H9 (cell line): ENCODE data around the gene HMBS. TPM values are rescaled to one million over a fixed set of nuclear protein-coding genes. Genes with fewer than 3 reads are reported as not detected.

Experiments used
- DNase-seq: peaks from one replicate; pipeline ENCODE4 v3.0.0-alpha.2; 2017
- H2AFZ ChIP-seq: one replicate; pipeline ENCODE4 v1.6.1; 2013; ENCODE audit warnings: mild to moderate bottlenecking, low read length, control low read depth, moderate library complexity
- H2AK5ac ChIP-seq: 2 replicates; pipeline ENCODE4 v1.6.1; 2013; ENCODE audit warnings: low read length, control low read depth, mixed read lengths; ENCODE audit not compliant: insufficient read length
- H2BK120ac ChIP-seq: one replicate; pipeline ENCODE4 v1.6.1; 2013; ENCODE audit warnings: low read depth, mild to moderate bottlenecking, low read length, control low read depth, inconsistent platforms; ENCODE audit not compliant: poor library complexity, severe bottlenecking
- H2BK12ac ChIP-seq: 2 replicates; pipeline ENCODE4 v1.6.1; 2013; ENCODE audit warnings: low read length, control low read depth, mixed read lengths, low read depth; ENCODE audit not compliant: insufficient read length
- H2BK15ac ChIP-seq: 2 replicates; pipeline ENCODE4 v1.6.1; 2013; ENCODE audit warnings: low read depth, low read length, control low read depth
- H2BK20ac ChIP-seq: one replicate; pipeline ENCODE4 v1.6.1; 2013; ENCODE audit warnings: low read depth, mild to moderate bottlenecking, low read length, control low read depth, inconsistent platforms; ENCODE audit not compliant: poor library complexity, severe bottlenecking
- H2BK5ac ChIP-seq: 2 replicates; pipeline ENCODE4 v1.6.1; 2013; ENCODE audit warnings: low read length, control low read depth, mixed read lengths; ENCODE audit not compliant: insufficient read length
- H3K14ac ChIP-seq: 2 replicates; pipeline ENCODE4 v1.6.1; 2013; ENCODE audit warnings: low read length, control low read depth; ENCODE audit not compliant: insufficient read depth
- H3K18ac ChIP-seq: 2 replicates; pipeline ENCODE4 v1.6.1; 2013; ENCODE audit warnings: low read depth, mild to moderate bottlenecking, mixed read lengths, low read length, control low read depth; ENCODE audit not compliant: insufficient read length
- H3K23ac ChIP-seq: 2 replicates; pipeline ENCODE4 v1.6.1; 2013; ENCODE audit warnings: low read length, control low read depth, mixed read lengths, low read depth; ENCODE audit not compliant: insufficient read length
- H3K23me2 ChIP-seq: 2 replicates; pipeline ENCODE4 v1.6.1; 2013; ENCODE audit warnings: low read depth, mild to moderate bottlenecking, mixed read lengths, low read length, control low read depth; ENCODE audit not compliant: insufficient read length, poor library complexity, severe bottlenecking
- H3K27ac ChIP-seq: 2 replicates; pipeline ENCODE4 v1.5.1; 2013; ENCODE audit warnings: low read length, control low read depth, mixed read lengths, low read depth; ENCODE audit not compliant: insufficient read length
- H3K27me3 ChIP-seq: 2 replicates; pipeline ENCODE4 v1.6.1; 2013; ENCODE audit warnings: low read length, control low read depth, inconsistent platforms; ENCODE audit not compliant: insufficient read depth
- H3K4ac ChIP-seq: 2 replicates; pipeline ENCODE4 v1.6.1; 2013; ENCODE audit warnings: low read depth, mild to moderate bottlenecking, control low read depth, inconsistent platforms, low read length, moderate library complexity
- H3K4me1 ChIP-seq: 2 replicates; pipeline ENCODE4 v1.6.1; 2013; ENCODE audit warnings: low read length, control low read depth, inconsistent platforms; ENCODE audit not compliant: insufficient read depth
- H3K4me2 ChIP-seq: 2 replicates; pipeline ENCODE4 v1.6.1; 2013; ENCODE audit warnings: low read length, control low read depth, mixed read lengths; ENCODE audit not compliant: insufficient read length, insufficient read depth
- H3K56ac ChIP-seq: 2 replicates; pipeline ENCODE4 v1.6.1; 2013; ENCODE audit warnings: low read depth, mild to moderate bottlenecking, mixed read lengths, low read length, control low read depth; ENCODE audit not compliant: insufficient read length
- H3K79me1 ChIP-seq: 2 replicates; pipeline ENCODE4 v1.6.1; 2013; ENCODE audit warnings: low read depth, mild to moderate bottlenecking, moderate library complexity, low read length, control low read depth, inconsistent platforms; ENCODE audit not compliant: insufficient read depth, poor library complexity, severe bottlenecking
- H3K79me2 ChIP-seq: 2 replicates; pipeline ENCODE4 v1.6.1; 2013; ENCODE audit warnings: low read length, control low read depth, inconsistent platforms; ENCODE audit not compliant: insufficient read depth
- H3K9ac ChIP-seq: 2 replicates; pipeline ENCODE4 v1.6.1; 2013; ENCODE audit warnings: low read length, control low read depth, mixed read lengths; ENCODE audit not compliant: insufficient read length; ENCODE audit errors: extremely low read depth
- H3K9me3 ChIP-seq: one replicate; pipeline ENCODE4 v1.6.1; 2013; ENCODE audit warnings: low read depth, low read length, inconsistent platforms; ENCODE audit not compliant: control insufficient read depth
- H3T11ph ChIP-seq: one replicate; pipeline ENCODE4 v1.6.1; 2013; ENCODE audit warnings: mild to moderate bottlenecking, low read length, control low read depth, inconsistent platforms
- H4K20me1 ChIP-seq: one replicate; pipeline ENCODE4 v1.6.1; 2013; ENCODE audit not compliant: control insufficient read depth, insufficient read length, insufficient read depth
- H4K5ac ChIP-seq: 2 replicates; pipeline ENCODE4 v1.6.1; 2013; ENCODE audit warnings: low read depth, mild to moderate bottlenecking, mixed read lengths, low read length, control low read depth; ENCODE audit not compliant: insufficient read length
- H4K8ac ChIP-seq: replicated peaks from 2 replicates; pipeline ENCODE4 v1.6.1; 2013; ENCODE audit warnings: low read length, control low read depth, mixed read lengths, low read depth; ENCODE audit not compliant: insufficient read length
- H4K91ac ChIP-seq: 2 replicates; pipeline ENCODE4 v1.6.1; 2013; ENCODE audit warnings: low read depth, mild to moderate bottlenecking, moderate library complexity, mixed read lengths, low read length, control low read depth; ENCODE audit not compliant: insufficient read length
- H3K27ac Mint-ChIP-seq, 3 experiments: 2 replicates in 2 of 3; 3 replicates in 1 of 3; pipeline ENCODE4 v1.8.0; 2020 to 2021; ENCODE audit warnings: mixed read lengths in 3 of 3, mild to moderate bottlenecking in 1 of 3, moderate library complexity in 1 of 3
- H3K27me3 Mint-ChIP-seq: 2 replicates; pipeline ENCODE4 v1.8.0; 2021; ENCODE audit warnings: low read depth, mild to moderate bottlenecking, moderate library complexity, mixed read lengths
- H3K36me3 Mint-ChIP-seq, 3 experiments: 2 replicates in 2 of 3; 3 replicates in 1 of 3; pipeline ENCODE4 v1.8.0; 2020 to 2021; ENCODE audit warnings: low read depth in 3 of 3, mixed read lengths in 3 of 3; ENCODE audit not compliant: insufficient read depth in 1 of 3
- H3K4me1 Mint-ChIP-seq, 2 experiments: 2 replicates each; pipeline ENCODE4 v1.8.0; 2020; ENCODE audit warnings: mixed read lengths in 2 of 2
- H3K4me3 Mint-ChIP-seq, 2 experiments: 2 replicates in 1 of 2; 3 replicates in 1 of 2; pipeline ENCODE4 v1.8.0; 2020 to 2021; ENCODE audit warnings: mild to moderate bottlenecking in 2 of 2, mixed read lengths in 2 of 2, moderate library complexity in 1 of 2
- H3K9me3 Mint-ChIP-seq, 2 experiments: 2 replicates in 1 of 2; 3 replicates in 1 of 2; pipeline ENCODE4 v1.8.0; 2020; ENCODE audit warnings: mild to moderate bottlenecking in 2 of 2, mixed read lengths in 2 of 2, moderate library complexity in 1 of 2
- CTCF ChIP-seq: fragments of 200-600 bp; sonication (generic); conservative IDR thresholded peaks from 3 replicates; pipeline ENCODE4 v1.8.0; 2021; ENCODE audit warnings: antibody characterized with exemption, mild to moderate bottlenecking
- WGBS: extraction: QIAGEN DNeasy Blood & Tissue Kit; methylation state at CpG from one replicate; pipeline ENCODE4 v1.1.7; 2013; ENCODE audit warnings: missing lambda C conversion rate, low lambda C conversion rate, mixed read lengths; ENCODE audit not compliant: insufficient read length; ENCODE audit errors: extremely low coverage; 5-methylcytosine and 5-hydroxymethylcytosine counted together
- total RNA-seq: library from RNA; stranded (reverse); gene quantifications from 2 replicates; pipeline ENCODE4 v1.2.1, GENCODE V29; 2021

HMBS gene
- total RNA-seq, 1 experiment from 2014 or later, result 57.7 TPM

GRCh38 chr11:119125821-119126220, 41.1 kb downstream of the HMBS start:
- H3K4me1 Mint-ChIP-seq, result peaks cover 11 to 13% of the 10 kb centered on the region in 2 experiments
- peaks cover 8% of the 10 kb centered on the region for H3K79me2 ChIP-seq
- WGBS, result no CpG with 5 or more reads among the region's 6 CpGs
- no peaks in the 10 kb centered on the region for H4K20me1 ChIP-seq
- no peak overlapping the region for H2AFZ ChIP-seq
- DNase-seq, result no peak
- no peak overlapping the region for H3K27ac Mint-ChIP-seq
- no peak overlapping the region for H3K4me3 Mint-ChIP-seq
- H3K9me3 ChIP-seq, result no peaks in the 10 kb centered on the region
- H4K5ac ChIP-seq, result no peak overlapping the region
- no peak overlapping the region for H3K9ac ChIP-seq
- no peak overlapping the region for H3K4ac ChIP-seq
- no peak overlapping the region for H3K18ac ChIP-seq
- H3K56ac ChIP-seq, result no peak overlapping the region
- H3K14ac ChIP-seq, result no peak overlapping the region
- peaks cover 1 to 53% (median 42%) of the 10 kb centered on the region in 3 experiments; a peak in 6 of 7 replicates for H3K36me3 Mint-ChIP-seq
- no peak overlapping the region for H3K27ac ChIP-seq
- H3K23ac ChIP-seq, result no peak overlapping the region
- peaks cover 5% of the 10 kb centered on the region for H3K23me2 ChIP-seq
- H2BK15ac ChIP-seq, result no peak overlapping the region
- no peak overlapping the region for H3T11ph ChIP-seq
- no peak overlapping the region for H2BK20ac ChIP-seq
- H3K27me3 Mint-ChIP-seq, result no peaks in the 10 kb centered on the region
- no peak overlapping the region for H2BK12ac ChIP-seq
- no peaks in the 10 kb centered on the region for H3K27me3 ChIP-seq
- H4K8ac ChIP-seq, result no peak overlapping the region
- H4K91ac ChIP-seq, result no peak overlapping the region
- TF ChIP-seq CTCF, result no peak
- no peak overlapping the region for H2BK5ac ChIP-seq
- peaks cover 4% of the 10 kb centered on the region; the same call in 1 of the 2 replicates for H3K4me1 ChIP-seq
- H3K9me3 Mint-ChIP-seq, result no peaks in the 10 kb centered on the region; a peak in 1 of 5 replicates
- H3K79me1 ChIP-seq, result peaks cover 6% of the 10 kb centered on the region
- no peak overlapping the region for H2AK5ac ChIP-seq
- H2BK120ac ChIP-seq, result no peak overlapping the region
- no peak overlapping the region for H3K4me2 ChIP-seq
